ENCODE data around the gene C15orf62.

The C15orf62 gene

GRCh38 chr15:40755812-40756208, 14.0 kb upstream of the C15orf62 start:
- Histone ChIP-seq H3K9me3 (ENCODE audit: control insufficient read depth, insufficient read depth, low read depth, low read length) (no peaks in the 10 kb centered on the region), H3K4me1 (ENCODE audit: control insufficient read depth, insufficient read depth, low read length) (no peaks in the 10 kb centered on the region), H3K27ac (ENCODE audit: extremely low read depth, low read depth, low read length) (peak overlapping the region; percentile 93)

GRCh38 chr15:40756938-40757337, 12.8 kb upstream of the C15orf62 start:
- Histone ChIP-seq H3K9me3 (ENCODE audit: control insufficient read depth, insufficient read depth, low read depth, low read length) (no peaks in the 10 kb centered on the region), H3K4me1 (ENCODE audit: control insufficient read depth, insufficient read depth, low read length) (no peaks in the 10 kb centered on the region), H3K4me3 (ENCODE audit: low read depth, low read length) (no peak overlapping the region), H3K27ac (ENCODE audit: extremely low read depth, low read depth, low read length) (no peak overlapping the region; the same call in 1 of the 2 replicates), H3K36me3 (ENCODE audit: control insufficient read depth in 2 of 2, insufficient read depth in 1 of 2, low read length in 2 of 2) (peaks cover 0 to 9% of the 10 kb centered on the region in 2 experiments; a peak in 2 of 3 replicates)
- ChIA-PET CTCF (interaction anchor here (0.6 kb wide), 1 partner anchor 119 kb away, joined by 4 read pairs; no protein-coding TSS in a partner anchor), POLR2A (interaction anchor here (1.2 kb wide), 1 partner anchor 62 kb away, joined by 3 read pairs; the partner anchor contains the start of gene RAD51)
- TF ChIP-seq, protein P1, sequence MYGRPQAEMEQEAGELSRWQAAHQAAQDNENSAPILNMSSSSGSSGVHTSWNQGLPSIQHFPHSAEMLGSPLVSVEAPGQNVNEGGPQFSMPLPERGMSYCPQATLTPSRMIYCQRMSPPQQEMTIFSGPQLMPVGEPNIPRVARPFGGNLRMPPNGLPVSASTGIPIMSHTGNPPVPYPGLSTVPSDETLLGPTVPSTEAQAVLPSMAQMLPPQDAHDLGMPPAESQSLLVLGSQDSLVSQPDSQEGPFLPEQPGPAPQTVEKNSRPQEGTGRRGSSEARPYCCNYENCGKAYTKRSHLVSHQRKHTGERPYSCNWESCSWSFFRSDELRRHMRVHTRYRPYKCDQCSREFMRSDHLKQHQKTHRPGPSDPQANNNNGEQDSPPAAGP (tag by site-specific recombination; IDR thresholded peaks at IDR 0.05): peak; percentile 69; the same call in 1 of the 2 replicates
- TF ChIP-seq BCL11B (tag by site-specific recombination; IDR thresholded peaks at IDR 0.05; ENCODE audit: low read depth): no peak
- no peak for TF ChIP-seq ZNF830 (tag by site-specific recombination; IDR thresholded peaks at IDR 0.05; ENCODE audit: low read depth)
- peak; percentile 25; the same call in 1 of the 2 replicates for TF ChIP-seq ZBTB8A (tag by site-specific recombination; IDR thresholded peaks at IDR 0.05)
- no peak for TF ChIP-seq ZNF571 (tag by site-specific recombination; IDR thresholded peaks at IDR 0.05)
- TF ChIP-seq ZNF768 (tag by site-specific recombination; IDR thresholded peaks at IDR 0.05): no peak
- TF ChIP-seq KLF8 (tag by site-specific recombination; IDR thresholded peaks at IDR 0.05): no peak
- TF ChIP-seq, protein P2, sequence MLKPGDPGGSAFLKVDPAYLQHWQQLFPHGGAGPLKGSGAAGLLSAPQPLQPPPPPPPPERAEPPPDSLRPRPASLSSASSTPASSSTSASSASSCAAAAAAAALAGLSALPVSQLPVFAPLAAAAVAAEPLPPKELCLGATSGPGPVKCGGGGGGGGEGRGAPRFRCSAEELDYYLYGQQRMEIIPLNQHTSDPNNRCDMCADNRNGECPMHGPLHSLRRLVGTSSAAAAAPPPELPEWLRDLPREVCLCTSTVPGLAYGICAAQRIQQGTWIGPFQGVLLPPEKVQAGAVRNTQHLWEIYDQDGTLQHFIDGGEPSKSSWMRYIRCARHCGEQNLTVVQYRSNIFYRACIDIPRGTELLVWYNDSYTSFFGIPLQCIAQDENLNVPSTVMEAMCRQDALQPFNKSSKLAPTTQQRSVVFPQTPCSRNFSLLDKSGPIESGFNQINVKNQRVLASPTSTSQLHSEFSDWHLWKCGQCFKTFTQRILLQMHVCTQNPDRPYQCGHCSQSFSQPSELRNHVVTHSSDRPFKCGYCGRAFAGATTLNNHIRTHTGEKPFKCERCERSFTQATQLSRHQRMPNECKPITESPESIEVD (tag by site-specific recombination; IDR thresholded peaks at IDR 0.05): peak; percentile 76
- peak; percentile 28; the same call in 1 of the 2 replicates for TF ChIP-seq KLF9 (tag by site-specific recombination; IDR thresholded peaks at IDR 0.05; ENCODE audit: low read depth)
- TF ChIP-seq ZNF354C (tag by site-specific recombination; IDR thresholded peaks at IDR 0.05; ENCODE audit: borderline replicate concordance, low read depth): no peak
- no peak for TF ChIP-seq ZNF544 (tag by site-specific recombination; IDR thresholded peaks at IDR 0.05)
- peak; percentile 77 for TF ChIP-seq FEZF1 (tag by site-specific recombination; IDR thresholded peaks at IDR 0.05)
- TF ChIP-seq ZNF776 (tag by site-specific recombination; IDR thresholded peaks at IDR 0.05; ENCODE audit: borderline replicate concordance): no peak
- 0 out of 2 replicates have a peak, but pooled peaks have one; percentile 27 for TF ChIP-seq KLF10 (tag by site-specific recombination; IDR thresholded peaks at IDR 0.05)
- TF ChIP-seq SP3 (tag by site-specific recombination; IDR thresholded peaks at IDR 0.05): no peak
- TF ChIP-seq ZNF785 (tag by site-specific recombination; IDR thresholded peaks at IDR 0.05): no peak
- no peak for TF ChIP-seq ZNF132 (tag by site-specific recombination; IDR thresholded peaks at IDR 0.05; ENCODE audit: borderline replicate concordance)
- peak; percentile 84 for TF ChIP-seq PRDM10 (tag by site-specific recombination; IDR thresholded peaks at IDR 0.05)
- TF ChIP-seq ZBTB17 (tag by site-specific recombination; IDR thresholded peaks at IDR 0.05): 0 out of 2 replicates have a peak, but pooled peaks have one; percentile 65

More at GRCh38 chr15:40755812-40756208, 14.0 kb upstream of the C15orf62 start:
- POLR2A ChIA-PET: interaction anchor here (1.2 kb wide), 1 partner anchor 61 kb away, joined by 3 read pairs; the partner anchor contains the start of gene RAD51
- peaks cover 0 to 20% of the 10 kb centered on the region in 2 experiments; a peak in 2 of 3 replicates for H3K36me3 ChIP-seq (ENCODE audit: control insufficient read depth in 2 of 2, insufficient read depth in 1 of 2, low read length in 2 of 2)
- TF ChIP-seq WT1 (tag by site-specific recombination; IDR thresholded peaks at IDR 0.05) (no peak), ZNF248 (tag by site-specific recombination; IDR thresholded peaks at IDR 0.05) (no peak)
- TF ChIP-seq, protein P2 (tag by site-specific recombination; IDR thresholded peaks at IDR 0.05): peak; percentile 52; the same call in 1 of the 2 replicates
- H3K4me3 ChIP-seq (ENCODE audit: low read depth, low read length): no peak overlapping the region
- CTCF ChIA-PET: interaction anchor here (0.6 kb wide), 1 partner anchor 89 kb away, joined by 3 read pairs; no protein-coding TSS in a partner anchor

Measured in HEK293 (cell line).